HG03095 (cell line): Measurements from ENCODE around the gene TLX2.
"Not testable (repeated sequence)": the region's sequence is repeated elsewhere in the genome, so short reads cannot be mapped to it uniquely, and the experiment has no call there.

Experiments
- ATAC-seq: cut with Tn5 transposase; IDR thresholded peaks from one replicate; pipeline ENCODE4 v1.9.1; 2021; ENCODE audit warnings: moderate library complexity; ENCODE audit not compliant: unreplicated experiment

Gene TLX2

GRCh38 chr2:74514368-74515270 lies at the start of gene TLX2:
TLX2 (plus strand) TSS chr2:74514450; CDS start chr2:74514807, 357 bp downstream.
- ATAC-seq: no peak

- not testable (repeated sequence) for ATAC-seq
Observed at GRCh38 chr2:74470742-74471141, 43.5 kb upstream of the TLX2 start.

- ATAC-seq: no peak
Observed at GRCh38 chr2:74471332-74472065, 42.8 kb upstream of the TLX2 start.

DNA sequence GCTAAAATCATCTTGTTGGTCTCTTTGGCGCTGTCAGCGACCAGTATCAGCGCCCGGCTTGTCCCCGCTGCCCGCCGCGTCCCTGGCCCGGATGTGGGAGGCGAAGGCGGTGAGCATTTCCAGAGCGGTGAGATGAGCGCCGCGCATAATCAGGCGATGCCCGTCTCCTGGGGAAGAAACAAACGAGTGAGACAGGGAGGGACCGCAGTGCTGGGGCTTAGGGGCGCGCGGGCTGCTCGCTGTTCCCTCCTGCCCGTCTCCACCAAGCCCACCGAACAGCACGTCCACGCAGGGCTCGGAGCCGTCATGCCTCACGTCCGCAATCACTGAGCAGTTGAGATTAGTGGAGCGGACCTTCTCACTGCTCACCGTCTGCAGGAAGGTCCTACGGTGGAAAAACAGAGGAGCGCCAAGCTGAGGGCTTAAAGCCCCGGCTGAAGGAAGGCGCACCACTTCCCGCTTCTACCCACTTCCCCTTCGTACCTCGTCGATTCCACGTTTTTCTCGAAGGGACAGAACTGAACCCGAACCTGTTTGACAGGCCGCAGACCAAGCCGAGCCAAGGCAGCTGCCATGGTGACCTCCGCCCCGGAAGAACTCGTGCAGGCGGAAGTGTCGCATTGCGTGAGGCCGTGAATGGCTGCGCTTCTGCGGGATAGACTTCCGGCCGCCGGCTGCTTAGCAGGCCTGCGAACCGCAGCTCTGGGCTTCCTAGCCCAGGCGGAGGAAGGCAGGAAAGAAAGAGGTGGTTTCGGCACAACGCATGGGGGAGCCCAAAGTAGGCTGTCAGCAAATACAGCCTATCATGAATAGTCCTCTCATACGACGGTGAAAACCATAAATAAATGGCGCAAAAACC lies 41.9 kb upstream of the TLX2 start, which contains the start of gene MRPL53:
Gene MRPL53, minus strand, starts transcription at position 595 of the 859 bp plus-strand sequence. Its CDS starts 20 bp downstream, at position 575.
- peak; percentile 75 for ATAC-seq

- ATAC-seq: no peak
Observed at GRCh38 chr2:74472945-74473258, 41.3 kb upstream of the TLX2 start.

GRCh38 chr2:74474481-74474880 lies 39.8 kb upstream of the TLX2 start:
- ATAC-seq: no peak

GRCh38 chr2:74474899-74475298 lies 39.4 kb upstream of the TLX2 start:
- ATAC-seq: no peak

GRCh38 chr2:74481431-74481830 lies 32.8 kb upstream of the TLX2 start:
- ATAC-seq: no peak

DNA sequence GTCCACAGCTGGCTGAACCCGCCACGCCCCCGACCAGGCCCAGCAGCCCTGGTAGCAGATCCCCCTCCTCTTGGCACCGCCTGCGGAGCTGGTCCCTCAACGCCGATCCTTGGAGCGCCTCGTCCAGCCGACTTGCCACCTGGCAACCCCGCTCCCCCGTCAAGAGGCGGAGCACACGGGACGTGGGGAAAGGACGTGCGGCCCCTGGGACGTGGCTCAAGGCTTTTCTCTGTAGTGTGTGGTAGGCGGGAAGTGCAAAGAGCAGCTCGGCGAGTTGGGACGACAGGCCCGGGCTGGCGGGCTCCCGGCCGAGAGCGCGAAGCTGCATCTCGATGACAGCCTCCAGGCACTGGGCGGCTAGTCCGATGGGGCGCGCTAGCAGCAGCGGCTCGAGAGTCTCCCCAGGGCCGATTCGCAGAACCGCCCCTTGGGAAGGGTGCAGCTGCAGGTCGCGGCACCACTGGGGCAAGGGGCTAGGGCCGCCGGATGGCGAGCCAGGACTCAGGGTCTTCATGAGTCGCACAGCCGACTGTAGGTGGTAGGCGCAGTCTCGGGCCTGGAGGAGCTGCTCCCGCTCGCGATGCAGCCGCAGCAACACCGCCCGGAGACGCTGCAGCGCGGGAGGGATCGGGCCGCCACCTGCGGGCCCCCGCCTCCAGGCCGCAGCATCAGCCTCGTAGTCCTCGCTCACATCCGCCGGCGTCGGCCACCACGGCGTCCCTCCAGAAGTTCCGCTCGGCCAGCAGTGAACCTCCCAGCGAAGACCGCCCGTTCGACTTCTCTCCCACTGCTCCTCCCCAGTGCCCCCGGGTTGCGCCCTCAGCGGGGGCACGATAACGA lies 32.1 kb upstream of the TLX2 start:
- peak; percentile 28 for ATAC-seq

DNA sequence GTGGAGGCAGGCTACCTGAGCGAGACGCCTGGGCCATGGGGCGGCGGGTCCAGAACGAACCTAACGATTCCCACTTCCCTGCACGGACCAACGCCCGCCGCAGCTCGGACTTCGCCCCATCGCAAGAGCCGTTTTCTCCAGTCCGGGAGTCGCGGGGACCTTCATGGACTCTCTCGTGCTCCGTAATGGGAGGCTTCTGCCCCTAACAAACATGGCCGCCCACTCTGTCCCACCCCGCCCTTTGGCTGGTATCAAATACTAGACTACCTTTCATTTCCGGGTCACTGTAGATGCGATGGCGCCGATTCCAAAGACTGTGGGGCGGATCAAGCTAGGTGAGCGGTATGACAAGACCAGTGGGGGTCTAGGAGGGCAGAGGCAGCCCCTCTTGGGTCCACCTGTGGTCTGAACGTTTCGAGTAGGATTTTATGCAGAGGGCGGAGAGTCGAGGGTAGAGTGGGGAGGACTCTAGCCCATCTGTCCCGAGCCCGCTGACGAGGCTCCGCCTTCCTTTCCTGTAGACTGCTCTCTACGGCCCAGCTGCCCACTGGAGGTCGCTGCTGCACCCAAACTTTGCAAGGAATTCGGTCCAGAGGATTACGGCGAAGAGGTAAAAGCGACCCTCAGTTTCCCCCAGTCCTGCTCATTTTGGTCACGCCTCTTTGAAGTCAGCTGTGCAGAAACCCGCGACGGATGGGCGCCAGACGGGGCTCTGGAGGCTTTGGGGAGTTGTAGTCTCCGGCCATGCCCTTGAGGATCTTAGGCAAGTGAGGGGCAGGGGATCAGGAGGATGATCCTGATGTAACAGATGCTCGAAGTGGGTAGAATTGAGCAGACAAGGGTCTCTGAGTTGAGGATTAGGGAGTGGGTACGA lies 31.2 kb upstream of the TLX2 start, which contains the start of the genes CCDC142 and TTC31:
Gene CCDC142, minus strand, starts transcription at position 198 of the 874 bp plus-strand sequence. Its CDS starts 161 bp downstream, at position 37.
Gene TTC31, plus strand, starts transcription at position 281 of the 874 bp plus-strand sequence. Its CDS starts 15 bp downstream, at position 296.
- peak; percentile 88 for ATAC-seq

DNA sequence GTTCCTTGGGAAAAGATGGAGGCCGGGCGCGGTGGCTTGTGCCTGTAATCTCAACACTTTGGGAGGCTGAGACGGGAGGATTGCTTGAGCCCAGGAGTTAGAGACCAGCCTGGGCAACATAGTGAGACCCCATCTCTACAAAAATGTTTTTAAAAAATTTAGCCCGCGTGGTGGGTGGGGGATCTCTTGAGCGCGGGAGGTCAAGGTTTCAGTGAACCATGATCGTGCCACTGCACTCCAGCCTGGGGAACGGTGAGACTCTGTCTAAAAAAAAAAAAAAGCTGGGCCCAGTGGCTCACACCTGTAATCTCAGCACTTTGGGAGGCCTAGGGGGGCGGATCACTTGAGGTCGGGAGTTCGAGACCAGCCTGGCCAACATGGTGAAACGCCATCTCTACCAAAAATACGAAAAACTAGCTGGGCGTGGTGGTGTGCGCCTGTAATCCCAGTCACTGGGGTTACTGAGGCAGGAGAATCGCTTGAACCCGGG lies 30.5 kb upstream of the TLX2 start:
- ATAC-seq: not testable (repeated sequence)

GRCh38 chr2:74486141-74486540 lies 28.1 kb upstream of the TLX2 start:
- ATAC-seq: no peak

GRCh38 chr2:74488643-74489481 lies 25.4 kb upstream of the TLX2 start:
- no peak for ATAC-seq

DNA sequence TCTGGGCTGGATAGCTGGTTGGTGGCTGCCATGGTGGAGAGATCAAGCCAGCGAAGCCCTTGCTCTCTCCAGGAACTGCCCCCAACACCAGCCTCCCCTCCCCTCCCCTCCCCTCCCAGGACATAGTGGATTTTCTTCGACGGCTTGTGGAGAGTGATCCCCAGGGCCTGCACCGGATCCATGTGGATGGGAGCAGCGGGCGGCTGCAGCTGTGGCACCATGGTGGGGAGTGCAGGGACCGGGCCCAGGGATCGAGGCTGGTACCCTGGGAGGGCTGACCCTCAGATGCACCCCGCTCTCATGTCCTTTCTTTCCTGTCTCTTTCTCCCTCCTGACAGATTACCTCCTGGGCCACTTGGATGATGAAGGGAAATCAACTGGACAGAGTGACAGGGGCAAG lies 24.3 kb upstream of the TLX2 start:
- no peak for ATAC-seq

DNA sequence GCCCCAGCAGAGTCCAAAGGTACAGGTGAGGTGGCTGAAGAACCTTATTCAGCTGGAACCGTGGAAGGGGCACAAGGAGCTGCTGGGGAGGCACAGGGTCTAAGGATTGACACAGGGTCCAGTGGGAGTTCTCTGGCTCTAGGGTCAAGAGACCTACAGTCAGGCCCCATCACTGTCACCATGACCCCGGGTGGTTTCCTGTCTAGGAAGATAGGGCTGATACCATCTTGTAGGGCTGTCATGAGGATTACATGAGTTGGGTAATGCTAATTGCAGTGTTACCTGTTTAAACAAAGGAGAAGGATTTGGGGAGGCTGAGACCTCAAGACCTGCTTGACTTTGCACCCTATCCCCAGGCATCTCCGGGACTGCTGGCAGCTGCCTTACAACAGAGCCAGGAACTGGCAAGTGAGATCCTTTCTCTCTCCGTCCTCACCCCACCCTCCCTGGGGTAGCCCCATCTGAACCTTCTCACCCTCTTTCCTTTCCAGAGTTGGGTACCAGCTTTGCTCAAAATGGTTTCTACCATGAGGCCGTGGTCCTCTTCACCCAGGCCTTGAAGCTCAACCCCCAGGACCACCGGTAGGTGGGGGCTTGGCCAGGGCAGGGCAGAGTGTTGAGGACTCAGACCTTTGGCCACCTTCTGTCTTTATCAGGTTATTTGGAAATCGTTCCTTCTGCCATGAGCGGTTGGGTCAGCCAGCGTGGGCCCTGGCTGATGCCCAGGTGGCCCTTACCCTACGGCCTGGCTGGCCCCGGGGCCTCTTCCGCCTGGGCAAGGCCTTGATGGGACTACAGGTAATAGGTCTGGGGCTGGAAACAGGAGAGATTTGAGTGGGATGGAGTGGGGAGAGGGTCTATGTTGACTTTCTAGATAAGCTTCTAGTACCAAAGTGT lies 22.4 kb upstream of the TLX2 start:
- no peak for ATAC-seq

- no peak for ATAC-seq
Observed at GRCh38 chr2:74493546-74493945, 20.7 kb upstream of the TLX2 start.

GRCh38 chr2:74495440-74495839 lies 18.8 kb upstream of the TLX2 start:
- ATAC-seq: no peak
